NCI-H1092 treated with DMSO at 0.1 percent for 48 hours (cell line): ENCODE measurements around the gene POLRMT.
A peak's percentile ranks its signal among the peaks of the same experiment; 100 is the strongest.

ENCODE experiments used
- DNase-seq: peaks from one replicate; lab custom pipeline; 2025; lab: John Stamatoyannopoulos, UW

The POLRMT gene

GRCh38 chr19:577439-578392, 55.6 kb downstream of the POLRMT start:
- no peak for DNase-seq

- DNase-seq: no peak
Observed at GRCh38 chr19:576768-577438, 56.4 kb downstream of the POLRMT start.

GRCh38 chr19:575527-576506, 57.5 kb downstream of the POLRMT start:
- no peak for DNase-seq

- DNase-seq: no peak
Observed at GRCh38 chr19:574658-575526, 58.4 kb downstream of the POLRMT start.

- DNase-seq: no peak
Observed at GRCh38 chr19:573519-573825, 59.9 kb downstream of the POLRMT start.

GRCh38 chr19:572743-573518, 60.4 kb downstream of the POLRMT start:
- DNase-seq: peak; percentile 48

- peak; percentile 97 for DNase-seq
Observed at GRCh38 chr19:572140-572742, 61.1 kb downstream of the POLRMT start, which contains the start of gene BSG. Gene BSG (plus strand): TSS chr19:572596. CDS start chr19:572635, 39 bp downstream.

- peak; percentile 74 for DNase-seq
Observed at GRCh38 chr19:571566-571974, 61.8 kb downstream of the POLRMT start.

GRCh38 chr19:570937-571565, 62.3 kb downstream of the POLRMT start:
- peak; percentile 64 for DNase-seq

- no peak for DNase-seq
Observed at GRCh38 chr19:570251-570686, 63.1 kb downstream of the POLRMT start.

GRCh38 chr19:567296-567900, 65.9 kb downstream of the POLRMT start:
- no peak for DNase-seq
